ENCODE data around the gene SLC25A31.

SLC25A31 gene

DNA sequence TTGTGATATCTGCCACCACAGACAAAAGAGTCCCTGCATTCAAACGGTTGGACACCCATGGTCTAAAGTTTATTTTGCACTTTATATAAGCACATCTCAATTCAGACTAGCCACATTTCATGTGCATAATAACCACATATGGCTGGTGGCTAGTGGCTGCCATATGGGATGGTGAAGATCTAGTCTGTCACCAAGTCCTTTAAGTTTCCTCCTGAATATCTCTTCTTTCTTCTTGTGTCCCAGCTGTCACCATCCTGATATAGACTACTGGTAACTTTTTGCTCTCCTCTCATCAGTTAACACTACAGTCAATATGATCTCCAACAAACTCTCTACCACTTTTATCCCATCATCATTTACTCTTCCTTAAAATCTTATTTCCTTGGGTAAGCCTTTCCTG is 61.2 kb downstream of the SLC25A31 start:
- ATAC-seq (ENCODE audit: insufficient read depth, low read depth) (no peak), DNase-seq (no peak)
- TF ChIP-seq, protein P1, sequence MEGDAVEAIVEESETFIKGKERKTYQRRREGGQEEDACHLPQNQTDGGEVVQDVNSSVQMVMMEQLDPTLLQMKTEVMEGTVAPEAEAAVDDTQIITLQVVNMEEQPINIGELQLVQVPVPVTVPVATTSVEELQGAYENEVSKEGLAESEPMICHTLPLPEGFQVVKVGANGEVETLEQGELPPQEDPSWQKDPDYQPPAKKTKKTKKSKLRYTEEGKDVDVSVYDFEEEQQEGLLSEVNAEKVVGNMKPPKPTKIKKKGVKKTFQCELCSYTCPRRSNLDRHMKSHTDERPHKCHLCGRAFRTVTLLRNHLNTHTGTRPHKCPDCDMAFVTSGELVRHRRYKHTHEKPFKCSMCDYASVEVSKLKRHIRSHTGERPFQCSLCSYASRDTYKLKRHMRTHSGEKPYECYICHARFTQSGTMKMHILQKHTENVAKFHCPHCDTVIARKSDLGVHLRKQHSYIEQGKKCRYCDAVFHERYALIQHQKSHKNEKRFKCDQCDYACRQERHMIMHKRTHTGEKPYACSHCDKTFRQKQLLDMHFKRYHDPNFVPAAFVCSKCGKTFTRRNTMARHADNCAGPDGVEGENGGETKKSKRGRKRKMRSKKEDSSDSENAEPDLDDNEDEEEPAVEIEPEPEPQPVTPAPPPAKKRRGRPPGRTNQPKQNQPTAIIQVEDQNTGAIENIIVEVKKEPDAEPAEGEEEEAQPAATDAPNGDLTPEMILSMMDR (IDR thresholded peaks at IDR 0.05; ENCODE audit: borderline replicate concordance, extremely low read depth, low read length, poor library complexity, severe bottlenecking), result no peak
- TF ChIP-seq EZH2 (IDR thresholded peaks at IDR 0.05; ENCODE audit: borderline replicate concordance, low read depth, low read length, severe bottlenecking), result no peak
- peaks cover 3% of the 10 kb centered on the region for H3K27me3 ChIP-seq (ENCODE audit: insufficient read depth, low read length, poor library complexity)
- no peaks in the 10 kb centered on the region for H3K36me3 ChIP-seq (ENCODE audit: insufficient read depth, low read length)
- H3K4me1 ChIP-seq (ENCODE audit: insufficient read depth, low read length), result no peaks in the 10 kb centered on the region
- H3K9me3 ChIP-seq (ENCODE audit: insufficient read depth, low read length, severe bottlenecking), result no peaks in the 10 kb centered on the region
- H3K79me2 ChIP-seq (ENCODE audit: insufficient read depth, low read length), result no peaks in the 10 kb centered on the region
- H3K9ac ChIP-seq (ENCODE audit: low read depth, low read length), result no peak overlapping the region
- no peak overlapping the region for H3K27ac ChIP-seq (ENCODE audit: low read length)
- no peak overlapping the region for H3K4me2 ChIP-seq (ENCODE audit: insufficient read depth, low read length)
- no peaks in the 10 kb centered on the region for H4K20me1 ChIP-seq (ENCODE audit: insufficient read depth, low read length)
- H3K4me3 ChIP-seq (ENCODE audit: low read depth in 1 of 2, low read length in 2 of 2), result no peak overlapping the region
- H2AFZ ChIP-seq (ENCODE audit: low read depth, low read length), result no peak overlapping the region

DNA sequence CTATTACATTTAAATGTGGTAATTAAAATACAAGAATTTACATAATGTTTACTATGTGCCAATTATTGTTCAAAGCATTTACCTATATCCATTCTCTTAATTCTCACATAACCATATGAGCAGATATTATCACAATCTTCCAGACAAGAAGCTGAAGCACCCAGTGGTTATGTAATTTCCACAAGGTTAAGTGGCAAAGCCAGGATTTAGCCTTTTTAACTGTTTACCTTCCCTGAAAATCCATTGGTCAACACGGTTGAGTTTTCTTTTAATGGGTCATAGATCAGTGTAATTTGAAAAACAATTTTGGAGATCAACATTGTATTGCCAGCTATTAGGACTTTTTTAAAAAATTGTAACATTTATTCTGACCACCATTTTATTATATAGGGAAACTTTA is 63.3 kb downstream of the SLC25A31 start:
- Histone ChIP-seq H2AFZ (ENCODE audit: low read depth, low read length) (no peak overlapping the region), H3K4me3 (ENCODE audit: low read depth in 1 of 2, low read length in 2 of 2) (no peak overlapping the region), H3K9ac (ENCODE audit: low read depth, low read length) (no peak overlapping the region), H3K27me3 (ENCODE audit: insufficient read depth, low read length, poor library complexity) (peaks cover 3% of the 10 kb centered on the region), H4K20me1 (ENCODE audit: insufficient read depth, low read length) (no peaks in the 10 kb centered on the region), H3K4me1 (ENCODE audit: insufficient read depth, low read length) (no peaks in the 10 kb centered on the region), H3K9me3 (ENCODE audit: insufficient read depth, low read length, severe bottlenecking) (no peaks in the 10 kb centered on the region), H3K79me2 (ENCODE audit: insufficient read depth, low read length) (no peaks in the 10 kb centered on the region), H3K36me3 (ENCODE audit: insufficient read depth, low read length) (no peaks in the 10 kb centered on the region), H3K4me2 (ENCODE audit: insufficient read depth, low read length) (no peak overlapping the region), H3K27ac (ENCODE audit: low read length) (no peak overlapping the region)
- DNase-seq, result no peak
- no peak for ATAC-seq (ENCODE audit: insufficient read depth, low read depth)
- TF ChIP-seq, protein P1 (IDR thresholded peaks at IDR 0.05; ENCODE audit: borderline replicate concordance, extremely low read depth, low read length, poor library complexity, severe bottlenecking), result no peak
- TF ChIP-seq EZH2 (IDR thresholded peaks at IDR 0.05; ENCODE audit: borderline replicate concordance, low read depth, low read length, severe bottlenecking), result no peak

DNA sequence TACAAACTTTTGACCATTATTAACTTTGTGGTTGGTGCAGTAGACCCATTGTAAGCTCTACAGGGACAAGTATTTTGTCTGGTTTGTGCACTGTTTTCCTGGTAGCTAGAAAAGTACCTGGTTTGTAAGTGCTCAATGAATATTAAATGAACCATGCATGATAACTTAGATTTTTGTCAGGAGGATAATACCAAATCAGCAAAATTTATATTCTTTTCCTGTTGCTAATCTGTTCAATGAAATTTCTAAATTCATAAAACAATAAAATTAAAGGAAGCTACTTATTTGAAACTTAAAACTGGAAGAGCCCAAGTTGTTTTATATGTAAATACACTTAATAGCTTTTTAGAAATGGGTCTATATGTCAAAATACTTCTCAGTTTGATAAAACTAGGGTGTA is 69.5 kb downstream of the SLC25A31 start:
- no peak overlapping the region for H2AFZ ChIP-seq (ENCODE audit: low read depth, low read length)
- H3K4me2 ChIP-seq (ENCODE audit: insufficient read depth, low read length), result no peak overlapping the region
- H3K4me3 ChIP-seq (ENCODE audit: low read depth in 1 of 2, low read length in 2 of 2), result no peak overlapping the region
- no peak overlapping the region for H3K9ac ChIP-seq (ENCODE audit: low read depth, low read length)
- peaks cover 4% of the 10 kb centered on the region for H3K27me3 ChIP-seq (ENCODE audit: insufficient read depth, low read length, poor library complexity)
- no peak overlapping the region for H3K27ac ChIP-seq (ENCODE audit: low read length)
- ATAC-seq (ENCODE audit: insufficient read depth, low read depth) (no peak), DNase-seq (no peak)
- H3K79me2 ChIP-seq (ENCODE audit: insufficient read depth, low read length), result no peaks in the 10 kb centered on the region
- H3K36me3 ChIP-seq (ENCODE audit: insufficient read depth, low read length), result no peaks in the 10 kb centered on the region
- no peaks in the 10 kb centered on the region for H3K9me3 ChIP-seq (ENCODE audit: insufficient read depth, low read length, severe bottlenecking)
- H3K4me1 ChIP-seq (ENCODE audit: insufficient read depth, low read length), result no peaks in the 10 kb centered on the region
- H4K20me1 ChIP-seq (ENCODE audit: insufficient read depth, low read length), result no peaks in the 10 kb centered on the region
- TF ChIP-seq, protein P1 (IDR thresholded peaks at IDR 0.05; ENCODE audit: borderline replicate concordance, extremely low read depth, low read length, poor library complexity, severe bottlenecking), result no peak
- no peak for TF ChIP-seq EZH2 (IDR thresholded peaks at IDR 0.05; ENCODE audit: borderline replicate concordance, low read depth, low read length, severe bottlenecking)
